Inflammatory macrophage treated with lipopolysaccharide for 4 hours (primary cell): Measurements from ENCODE around the gene GPR176.

ENCODE experiments used
- DNase-seq: peaks from one replicate; pipeline ENCODE4 v3.0.0-alpha.2; 2020

Gene GPR176

GRCh38 chr15:39888809-39889208 lies 31.3 kb downstream of the GPR176 start:
- no peak for DNase-seq

- DNase-seq, result no peak
Observed at GRCh38 chr15:39888243-39888642, 31.8 kb downstream of the GPR176 start.

DNA sequence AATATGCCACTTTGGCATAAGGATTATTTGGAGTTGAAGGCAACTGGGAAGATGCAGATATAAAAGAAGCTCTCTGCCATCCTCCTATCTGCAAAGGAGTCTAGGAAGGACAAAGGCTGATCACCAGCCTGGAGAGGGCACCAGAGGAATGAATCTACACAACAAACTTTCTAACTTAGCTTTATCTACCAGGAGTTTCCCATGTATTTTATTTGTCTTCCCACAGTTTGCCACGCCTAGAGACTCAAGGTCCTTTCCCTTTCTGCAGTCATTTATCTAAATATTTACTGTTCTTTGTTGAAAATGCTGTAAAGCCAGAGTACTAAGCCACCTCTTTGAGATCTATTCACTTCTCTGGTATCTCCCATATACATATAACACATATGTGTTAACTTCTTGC lies 32.2 kb downstream of the GPR176 start:
- DNase-seq, result peak; percentile 24

- no peak for DNase-seq
Observed at GRCh38 chr15:39887211-39887610, 32.9 kb downstream of the GPR176 start.

- no peak for DNase-seq
Observed at GRCh38 chr15:39886418-39886817, 33.6 kb downstream of the GPR176 start.

DNA sequence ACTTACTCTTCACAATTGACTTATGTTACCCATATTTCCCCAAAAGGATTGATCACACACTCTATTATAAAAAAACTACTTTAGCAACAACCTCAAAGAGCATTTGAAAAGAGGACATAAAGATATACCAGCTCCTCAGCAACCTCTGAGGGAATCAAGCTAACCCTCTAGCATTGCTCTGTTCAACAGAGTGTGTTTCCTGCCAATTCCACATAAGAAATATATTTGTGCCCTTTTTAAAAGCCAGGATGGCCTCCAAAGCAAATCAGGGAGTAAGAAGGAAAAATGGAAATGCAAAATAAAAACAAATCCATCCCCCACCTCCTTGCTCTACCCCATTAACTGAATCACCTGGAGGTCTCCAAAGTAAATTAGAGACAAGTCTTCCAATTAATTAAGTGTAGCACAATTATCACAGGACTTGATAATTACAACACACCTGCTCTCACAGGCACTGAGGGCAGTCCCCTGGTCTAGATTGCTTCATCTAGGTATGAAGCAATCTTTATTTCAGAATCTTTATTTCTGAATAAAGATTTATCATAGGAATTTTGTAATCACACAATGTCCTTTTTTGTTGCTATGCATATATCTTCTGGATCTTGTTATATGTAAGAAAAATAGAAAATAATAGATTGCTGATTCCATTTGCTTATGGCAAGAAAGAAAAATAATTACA lies 34.8 kb downstream of the GPR176 start:
- peak; percentile 41 for DNase-seq

DNA sequence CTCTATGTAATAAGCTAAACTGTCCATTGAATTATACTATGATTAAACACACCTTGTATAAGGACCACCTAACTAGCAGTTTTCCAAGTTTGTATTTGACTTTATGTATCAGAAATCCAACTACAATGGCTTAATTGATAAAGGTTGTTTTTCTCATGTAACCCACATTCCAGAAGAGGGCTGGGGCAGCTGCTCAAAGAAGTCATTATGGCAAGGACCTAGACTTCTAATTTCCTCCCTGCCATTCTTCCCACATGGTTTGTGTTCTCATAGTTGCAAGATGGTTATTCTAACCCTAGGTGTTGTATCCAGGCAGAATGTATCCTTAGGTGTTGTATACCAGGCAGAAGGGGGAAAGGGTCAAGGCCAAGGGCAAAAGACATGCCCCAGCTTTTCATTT lies 35.7 kb downstream of the GPR176 start:
- DNase-seq, result no peak

- DNase-seq, result no peak
Observed at GRCh38 chr15:39882602-39883001, 37.5 kb downstream of the GPR176 start.

- no peak for DNase-seq
Observed at GRCh38 chr15:39881790-39882189, 38.3 kb downstream of the GPR176 start.

GRCh38 chr15:39880718-39881387 lies 39.2 kb downstream of the GPR176 start:
- DNase-seq, result no peak

DNA sequence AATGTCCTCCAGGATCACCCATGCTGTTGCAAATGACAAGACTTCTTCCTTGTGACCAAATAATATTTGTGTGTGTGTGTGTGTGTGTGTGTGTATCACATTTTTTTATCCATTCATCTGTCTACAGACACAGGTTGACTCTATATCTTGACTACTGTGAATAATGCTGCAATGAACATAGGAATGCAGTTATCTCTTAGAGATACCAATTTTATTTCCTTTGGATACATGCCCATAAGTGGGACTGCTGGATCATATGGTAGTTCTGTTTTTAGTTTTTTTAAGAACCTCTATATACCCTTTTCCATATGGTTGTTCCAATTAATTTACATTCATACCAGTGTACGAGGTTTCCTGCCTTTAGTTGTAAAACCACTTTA lies 41.7 kb downstream of the GPR176 start:
- DNase-seq, result no peak

- DNase-seq, result peak; percentile 25
Observed at GRCh38 chr15:39874890-39875549, 45.0 kb downstream of the GPR176 start.

DNA sequence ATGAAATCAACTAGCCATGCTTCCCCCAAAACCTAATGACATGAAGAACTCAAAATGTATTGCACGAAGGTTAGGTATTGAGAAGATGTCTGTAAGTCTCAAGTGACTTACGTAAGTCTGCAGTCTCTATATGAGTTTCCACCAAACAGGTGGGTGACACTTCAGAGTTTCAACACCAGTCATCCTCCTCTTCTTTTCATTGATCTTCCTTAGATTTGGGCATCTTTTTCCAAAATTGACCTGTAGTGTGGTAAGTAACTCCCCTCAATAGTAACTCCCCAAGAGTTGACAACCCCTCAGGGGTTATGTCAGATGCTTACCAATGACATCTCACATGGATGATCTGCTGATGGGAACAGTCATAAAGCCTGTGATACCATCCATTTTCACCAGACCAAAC lies 46.1 kb downstream of the GPR176 start:
- DNase-seq, result no peak

DNA sequence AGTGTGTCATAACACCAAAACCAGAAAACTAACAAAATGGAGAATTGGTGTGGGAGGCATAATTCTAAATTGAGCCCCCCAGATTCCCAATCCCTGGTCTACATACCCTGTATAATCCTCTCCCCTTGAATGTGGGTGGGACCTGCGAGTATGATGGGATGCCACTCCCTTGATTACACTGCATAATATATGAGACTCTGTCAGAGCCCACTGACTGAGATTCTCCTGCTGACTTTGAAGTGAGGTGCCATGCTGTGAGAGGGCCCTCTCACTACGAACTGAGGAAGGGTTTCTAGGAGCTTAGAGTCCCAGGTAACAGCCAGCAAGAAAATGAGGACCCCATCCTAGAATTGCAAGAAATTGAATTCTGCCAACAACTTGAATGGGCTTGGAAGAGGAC lies 49.5 kb downstream of the GPR176 start:
- DNase-seq, result no peak

- no peak for DNase-seq
Observed at GRCh38 chr15:39869858-39870515, 50.1 kb downstream of the GPR176 start.

- DNase-seq, result no peak
Observed at GRCh38 chr15:39869254-39869653, 50.8 kb downstream of the GPR176 start.

DNA sequence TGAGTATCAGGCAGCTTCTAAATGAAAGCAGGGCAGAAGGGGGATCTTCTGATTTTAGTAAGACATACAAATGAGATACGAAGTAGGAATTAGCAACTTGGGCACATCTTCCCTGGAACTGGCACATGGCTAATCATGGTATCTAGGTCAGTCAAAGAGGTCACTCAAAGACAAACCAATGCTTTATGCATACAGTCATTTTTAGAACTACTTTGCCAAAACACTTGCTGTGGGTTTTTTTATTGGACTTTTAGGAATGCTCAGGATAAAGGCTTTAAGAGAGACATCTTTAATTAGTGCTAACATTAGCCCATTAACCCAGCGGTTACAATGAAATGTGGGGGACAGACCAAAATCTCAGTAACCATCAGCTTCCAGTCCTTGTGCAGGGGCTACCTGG lies 51.7 kb downstream of the GPR176 start:
- no peak for DNase-seq

DNA sequence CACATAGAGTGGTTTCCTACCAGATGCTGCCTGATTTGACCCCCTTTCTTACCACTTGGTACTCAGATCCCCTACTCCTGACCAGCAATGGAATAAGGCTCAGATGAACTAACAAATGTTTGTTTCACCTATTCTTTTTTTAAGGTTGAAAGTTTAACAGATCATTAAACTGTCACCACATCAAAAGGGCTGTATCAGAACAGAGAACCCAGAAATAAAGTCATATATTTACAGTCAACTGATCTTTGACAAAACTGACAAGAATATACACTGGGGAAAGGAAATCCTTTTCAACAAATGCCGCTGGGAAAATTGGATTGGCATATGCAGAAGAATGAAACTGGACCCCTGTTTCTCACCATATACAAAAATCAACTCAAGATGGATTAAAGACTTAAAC lies 56.0 kb downstream of the GPR176 start:
- no peak for DNase-seq

- DNase-seq, result no peak
Observed at GRCh38 chr15:39860871-39861270, 59.2 kb downstream of the GPR176 start.

GRCh38 chr15:39860200-39860599 lies 59.9 kb downstream of the GPR176 start:
- DNase-seq, result peak; percentile 17

DNA sequence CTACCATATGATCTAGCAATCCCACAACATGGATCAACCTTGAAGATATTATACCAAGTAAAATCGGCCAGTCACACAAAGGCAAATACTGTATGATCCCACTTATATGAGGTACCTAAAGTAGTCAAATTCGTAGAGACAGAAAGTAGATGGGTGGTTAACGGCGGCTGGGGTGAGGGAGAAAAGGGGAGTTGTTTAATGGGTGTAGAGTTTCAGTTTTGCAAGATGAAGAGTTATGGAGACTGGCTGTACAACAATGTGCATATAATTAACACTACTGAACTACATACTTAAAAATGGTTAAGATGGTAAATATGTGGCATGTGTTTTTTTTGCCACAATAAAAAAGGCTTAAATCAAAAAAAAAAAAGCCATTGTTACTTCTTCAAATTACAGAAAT lies 60.4 kb downstream of the GPR176 start:
- DNase-seq, result no peak

- no peak for DNase-seq
Observed at GRCh38 chr15:39857132-39857531, 62.9 kb downstream of the GPR176 start.

DNA sequence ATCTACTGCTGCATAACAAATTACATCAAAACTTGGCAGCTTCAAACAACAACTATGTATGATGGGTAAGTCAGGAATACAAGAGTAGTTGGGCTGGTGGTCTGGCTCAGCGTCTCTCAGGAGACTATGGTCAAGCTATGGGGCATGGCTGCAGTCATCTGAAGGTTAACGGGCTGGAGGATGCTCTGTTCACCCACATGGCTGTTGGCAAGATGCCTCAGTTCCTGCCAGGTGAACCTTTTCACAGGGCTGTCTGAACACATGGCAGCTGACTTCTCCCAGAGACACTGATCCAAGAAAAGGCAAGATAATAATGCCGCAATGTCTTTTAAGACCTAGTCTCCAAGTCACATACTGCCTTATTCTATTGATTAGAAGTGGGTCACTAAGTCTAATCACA lies 63.7 kb downstream of the GPR176 start:
- no peak for DNase-seq

DNA sequence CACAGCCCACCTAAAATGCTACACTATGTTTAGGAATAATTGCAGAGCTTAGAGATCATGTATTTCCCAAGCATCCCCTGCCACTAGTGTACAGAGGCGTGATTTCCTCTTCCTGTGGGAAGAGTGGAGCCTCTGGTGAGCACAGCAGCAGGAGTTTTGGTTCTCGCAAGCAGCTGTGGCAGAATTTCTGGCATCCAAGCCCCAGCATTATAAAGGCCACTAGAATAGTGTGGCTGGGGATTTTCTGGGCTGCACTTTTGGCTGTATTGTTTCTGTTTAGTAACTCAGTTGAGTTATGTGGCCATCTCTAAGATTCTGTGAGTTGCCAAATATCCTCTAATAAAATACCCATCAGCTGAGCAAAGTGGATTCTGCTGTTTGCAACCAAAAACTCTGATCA lies 64.7 kb downstream of the GPR176 start:
- DNase-seq, result no peak
